Measurements from ENCODE around the gene CPNE4.

CPNE4 gene

DNA sequence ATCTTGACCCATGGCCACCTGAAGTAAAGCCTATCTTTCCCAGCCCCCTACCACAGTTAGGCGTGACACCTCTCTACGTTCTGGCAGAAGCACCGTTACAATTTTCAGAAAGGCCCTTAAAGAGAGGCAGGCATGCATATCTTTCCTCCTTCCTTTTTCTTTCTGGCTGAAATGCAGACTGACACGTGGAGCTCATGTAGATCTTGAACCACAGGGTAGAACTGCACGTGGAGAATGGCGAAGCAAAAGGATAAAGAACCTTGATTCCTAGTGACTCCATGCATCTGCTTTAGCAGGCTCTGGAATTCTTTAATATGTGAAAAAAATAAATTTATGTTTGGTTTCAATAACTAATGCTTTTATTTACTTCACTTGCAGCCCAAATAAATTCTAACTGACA is 166.6 kb downstream of the CPNE4 start:
- DNase-seq = no peak

DNA sequence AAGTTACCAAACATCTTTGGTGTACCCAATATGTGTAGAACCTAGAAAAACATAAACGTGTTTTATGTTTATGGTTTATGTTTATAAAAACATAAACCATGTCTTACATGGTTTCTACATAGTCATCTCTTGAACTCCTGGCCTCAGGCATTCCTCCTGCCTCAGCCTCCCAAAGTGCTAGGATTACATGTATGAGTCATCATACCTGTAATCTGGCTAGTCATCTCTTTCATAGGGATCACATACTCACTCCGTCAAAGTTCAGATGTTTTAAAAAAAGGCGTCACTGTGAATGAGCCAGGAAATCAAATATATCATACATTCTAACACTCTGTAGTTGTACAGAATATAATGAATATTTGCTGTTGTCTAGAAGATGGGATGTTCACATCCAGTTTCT is 178.6 kb downstream of the CPNE4 start:
- no peak for DNase-seq

GRCh38 chr3:131850223-131850622 is 184.6 kb downstream of the CPNE4 start:
- DNase-seq = no peak

DNA sequence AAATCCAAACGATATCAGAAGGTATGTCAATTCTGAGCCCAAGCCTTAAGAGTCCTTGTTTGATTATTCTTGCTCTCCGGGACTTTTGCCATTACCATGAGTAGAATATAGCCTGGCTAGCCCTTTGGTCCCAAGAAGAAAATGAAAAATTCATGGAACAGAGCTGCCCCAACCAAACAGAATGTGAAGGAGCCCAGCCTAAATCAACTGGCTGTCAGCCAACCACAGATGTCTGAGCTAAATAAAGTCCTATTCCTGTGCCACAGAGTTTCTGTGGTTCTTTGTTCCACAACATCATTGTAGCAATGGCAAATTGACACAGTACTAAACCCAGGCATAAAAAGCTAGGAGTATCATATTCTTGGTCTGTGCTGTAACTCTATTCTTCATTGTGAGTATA is 185.2 kb downstream of the CPNE4 start:
- no peak for DNase-seq

DNA sequence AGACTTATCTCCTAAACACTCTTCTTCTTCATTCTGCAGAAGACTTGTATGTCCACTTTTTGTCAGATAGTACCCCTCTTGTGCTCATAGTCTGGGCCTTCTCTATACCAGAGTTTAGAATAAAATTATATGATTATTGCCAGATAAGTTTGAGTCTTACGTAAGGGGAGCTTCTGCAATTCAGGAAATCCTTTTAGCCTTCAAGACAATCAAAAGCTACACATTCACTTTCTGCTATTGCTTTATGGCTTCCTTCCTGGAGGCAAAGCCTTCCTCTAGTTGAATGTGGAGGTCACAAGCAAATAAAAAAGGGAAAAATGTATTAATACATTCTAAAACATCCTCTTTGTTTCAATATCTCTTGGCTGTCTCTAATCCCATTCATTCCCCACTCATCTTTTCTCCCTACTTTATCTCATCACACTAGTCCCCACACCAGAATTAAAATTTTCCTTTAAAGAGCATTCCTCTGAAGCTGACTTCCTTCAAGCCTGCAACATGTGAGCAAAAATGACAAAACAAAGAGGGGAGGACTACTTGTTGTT is 186.8 kb downstream of the CPNE4 start:
- no peak for DNase-seq

DNA sequence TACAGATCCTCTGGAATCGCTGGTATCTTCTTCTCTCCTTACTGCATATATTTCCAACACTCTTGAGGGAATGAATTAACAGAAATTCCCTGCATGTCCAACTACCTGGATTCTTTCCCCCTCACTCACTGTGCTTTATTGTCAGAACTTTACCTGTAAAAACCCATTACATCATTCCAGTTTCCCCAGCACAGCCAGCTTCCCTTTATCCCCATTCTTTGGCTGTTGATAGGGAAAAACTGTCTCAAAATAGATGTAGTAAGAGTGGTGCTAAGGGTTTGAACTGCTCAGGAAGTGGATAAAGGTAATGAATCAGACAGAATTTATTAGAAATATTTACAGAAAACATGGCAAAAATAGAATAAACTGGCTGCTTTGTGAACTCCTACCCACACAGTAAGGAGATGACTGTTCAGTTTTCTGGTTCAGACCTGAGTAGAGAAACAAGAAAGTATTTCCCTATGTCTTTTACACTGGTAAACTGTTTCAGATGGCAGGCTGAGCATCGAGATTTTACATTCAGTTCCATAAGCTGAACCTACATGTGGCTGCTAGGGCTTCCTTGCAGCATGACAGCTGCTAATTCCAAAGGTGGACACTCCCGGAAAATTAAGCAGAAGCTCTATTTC is 188.4 kb downstream of the CPNE4 start:
- no peak for DNase-seq

DNA sequence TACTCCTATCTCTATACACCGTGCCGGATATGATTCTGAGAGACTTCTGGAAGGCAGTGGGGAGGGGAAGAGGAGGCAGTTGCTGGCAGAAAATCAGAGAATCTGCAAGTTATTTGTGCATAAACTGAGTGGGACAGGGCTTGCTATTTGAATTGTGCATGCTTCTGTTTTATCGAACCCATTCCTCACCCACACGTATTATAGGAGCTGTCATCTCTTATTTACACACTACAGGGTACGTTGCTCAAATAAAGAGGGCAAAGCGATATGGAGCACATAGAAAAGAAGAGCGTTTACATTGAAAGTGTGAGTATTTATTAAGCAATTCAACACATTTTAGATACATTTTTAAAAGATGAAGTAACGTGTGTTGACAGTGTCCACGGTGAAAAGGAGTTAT is 191.6 kb downstream of the CPNE4 start:
- DNase-seq = no peak

DNA sequence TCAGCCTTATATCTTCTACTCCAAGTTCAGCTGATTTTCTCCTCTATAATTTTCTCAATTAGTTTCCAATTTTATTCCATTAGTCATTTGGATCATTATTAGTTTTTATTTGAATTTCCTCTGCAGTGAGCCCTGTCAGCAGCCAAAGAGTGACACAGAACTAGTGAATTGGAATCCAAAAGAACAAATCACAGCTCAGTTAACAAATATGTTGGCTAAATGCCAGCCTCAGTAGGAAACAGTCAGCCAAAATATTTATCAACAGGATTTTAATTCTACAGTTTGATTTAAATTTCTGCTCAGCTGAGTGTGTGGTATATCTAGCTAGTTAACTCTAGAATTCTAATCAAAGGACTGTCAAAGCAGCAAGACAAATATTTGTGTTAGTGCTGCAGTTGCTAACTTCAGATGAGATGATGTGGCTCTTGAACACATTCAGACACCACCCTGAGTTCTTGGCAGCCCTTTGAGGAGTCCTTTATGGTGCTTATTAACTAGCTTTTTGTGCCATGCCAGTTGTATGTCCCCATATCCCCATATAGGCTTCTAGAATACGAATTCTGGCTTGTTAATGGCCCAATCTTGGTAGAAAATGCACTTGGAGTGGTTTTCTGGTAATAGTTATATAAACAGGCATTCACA is 194.5 kb downstream of the CPNE4 start:
- DNase-seq = no peak

DNA sequence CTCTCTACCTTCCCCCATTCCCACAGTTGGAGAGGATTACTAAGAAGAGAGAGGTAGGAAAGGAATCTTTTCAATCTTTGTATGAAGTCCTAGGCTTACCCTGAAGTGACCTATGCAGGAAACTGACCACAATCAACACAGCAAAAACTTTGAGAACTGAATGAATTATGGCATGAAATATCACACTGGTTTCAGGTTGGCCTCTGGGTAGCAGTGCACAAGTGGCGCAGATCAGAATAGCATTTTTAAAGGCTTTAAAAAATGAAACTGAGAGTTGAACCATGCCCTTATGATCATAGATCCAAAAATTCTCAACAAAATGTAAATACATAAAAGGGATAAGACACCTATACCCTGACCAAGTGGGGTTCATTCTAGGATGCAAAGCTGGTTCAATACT is 198.9 kb downstream of the CPNE4 start:
- DNase-seq = no peak

- no peak for DNase-seq
Measured at GRCh38 chr3:131831608-131832007, 203.2 kb downstream of the CPNE4 start.

DNA sequence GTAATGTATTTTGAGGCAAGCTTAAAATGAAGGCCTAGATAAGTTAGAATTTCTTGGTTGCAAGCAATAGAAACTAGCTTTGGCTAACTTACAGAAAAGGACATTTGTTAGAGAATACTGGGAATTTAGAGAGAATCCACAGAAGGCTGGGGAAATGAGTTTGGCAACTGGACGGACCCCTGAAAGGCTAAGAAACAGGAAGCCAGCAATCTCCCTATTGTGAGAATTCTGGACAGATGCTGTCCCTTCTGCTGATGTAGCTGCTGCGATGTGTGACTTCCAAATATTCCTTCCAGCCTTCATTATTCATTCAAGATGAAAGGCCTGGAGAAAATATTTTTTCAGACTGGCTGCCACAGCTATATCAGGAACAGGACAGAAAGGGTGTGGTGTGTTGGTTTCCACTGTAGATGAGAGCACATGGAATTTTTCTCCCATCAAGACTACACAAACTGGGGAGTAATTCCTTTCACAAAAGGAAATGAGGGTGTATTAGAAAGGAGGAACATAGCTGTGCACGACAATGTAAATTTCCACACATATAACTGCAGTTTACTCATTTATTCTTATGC is 213.5 kb downstream of the CPNE4 start:
- no peak for DNase-seq

GRCh38 chr3:131819381-131820055 is 215.3 kb downstream of the CPNE4 start:
- DNase-seq = no peak

GRCh38 chr3:131812433-131812832 is 222.4 kb downstream of the CPNE4 start:
- DNase-seq = no peak

DNA sequence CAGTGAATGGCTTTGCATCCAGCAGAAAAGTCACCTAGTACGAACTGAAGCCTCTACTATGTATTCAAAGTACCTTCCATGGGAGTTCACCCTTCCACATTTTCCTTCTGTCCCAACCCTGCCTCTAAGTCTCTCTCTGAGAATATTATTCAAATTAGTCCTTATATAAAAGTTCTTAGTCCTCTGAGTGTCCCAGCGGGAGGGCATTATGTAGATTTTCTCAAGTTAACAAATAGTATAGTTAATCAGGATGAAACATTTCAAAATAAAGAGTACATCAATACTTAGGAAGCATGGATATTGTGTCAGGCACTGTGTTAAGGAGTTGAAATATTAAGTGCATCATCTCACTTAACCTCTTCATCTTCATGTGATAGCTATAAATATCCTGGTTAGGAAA is 223.3 kb downstream of the CPNE4 start:
- no peak for DNase-seq

- DNase-seq = no peak
Measured at GRCh38 chr3:131807822-131808221, 227.0 kb downstream of the CPNE4 start.

DNA sequence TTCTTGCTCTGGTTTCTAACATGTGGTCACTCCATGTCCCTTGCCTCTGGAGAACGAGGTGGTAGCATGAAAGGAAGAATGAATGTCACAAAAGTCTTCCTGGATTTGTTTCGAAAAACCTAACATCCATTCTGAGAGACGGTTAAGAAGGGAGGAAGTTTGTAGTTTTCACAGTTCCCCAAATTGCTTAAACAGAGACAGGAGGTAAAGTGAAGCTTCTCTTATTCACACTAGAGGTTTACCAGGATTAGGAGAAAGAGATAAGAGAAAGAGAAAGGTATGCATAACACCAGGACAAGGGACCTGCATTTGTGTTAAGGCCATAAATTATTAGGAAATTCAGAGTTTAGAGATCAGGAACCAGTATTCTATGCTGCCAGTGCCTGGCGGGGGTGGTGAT is 228.1 kb downstream of the CPNE4 start:
- DNase-seq = no peak

- no peak for DNase-seq
Measured at GRCh38 chr3:131804565-131805133, 230.2 kb downstream of the CPNE4 start.

- DNase-seq = no peak
Measured at GRCh38 chr3:131803113-131803512, 231.7 kb downstream of the CPNE4 start.

- no peak for DNase-seq
Measured at GRCh38 chr3:131802029-131802428, 232.8 kb downstream of the CPNE4 start.

GRCh38 chr3:131801566-131801965 is 233.2 kb downstream of the CPNE4 start:
- no peak for DNase-seq

DNA sequence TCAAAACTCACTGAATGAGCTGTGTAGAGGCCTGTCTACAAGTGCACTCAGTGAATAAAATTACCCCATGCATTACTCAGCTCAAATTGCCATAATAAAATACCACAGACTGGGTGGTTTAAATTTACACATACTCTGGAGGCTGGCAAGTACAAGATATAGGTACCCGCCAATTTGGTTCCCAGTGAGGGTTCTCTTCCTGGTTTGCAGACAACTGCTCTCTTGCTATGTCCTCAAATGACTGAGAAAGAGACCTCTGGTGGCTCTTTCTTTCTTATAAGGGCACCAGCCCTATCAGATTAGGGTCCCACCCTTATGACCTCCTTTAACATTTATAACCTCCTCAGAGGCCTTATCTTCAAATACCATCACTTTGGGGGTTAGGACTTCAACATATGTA is 237.0 kb downstream of the CPNE4 start:
- DNase-seq = peak; percentile 10

DNA sequence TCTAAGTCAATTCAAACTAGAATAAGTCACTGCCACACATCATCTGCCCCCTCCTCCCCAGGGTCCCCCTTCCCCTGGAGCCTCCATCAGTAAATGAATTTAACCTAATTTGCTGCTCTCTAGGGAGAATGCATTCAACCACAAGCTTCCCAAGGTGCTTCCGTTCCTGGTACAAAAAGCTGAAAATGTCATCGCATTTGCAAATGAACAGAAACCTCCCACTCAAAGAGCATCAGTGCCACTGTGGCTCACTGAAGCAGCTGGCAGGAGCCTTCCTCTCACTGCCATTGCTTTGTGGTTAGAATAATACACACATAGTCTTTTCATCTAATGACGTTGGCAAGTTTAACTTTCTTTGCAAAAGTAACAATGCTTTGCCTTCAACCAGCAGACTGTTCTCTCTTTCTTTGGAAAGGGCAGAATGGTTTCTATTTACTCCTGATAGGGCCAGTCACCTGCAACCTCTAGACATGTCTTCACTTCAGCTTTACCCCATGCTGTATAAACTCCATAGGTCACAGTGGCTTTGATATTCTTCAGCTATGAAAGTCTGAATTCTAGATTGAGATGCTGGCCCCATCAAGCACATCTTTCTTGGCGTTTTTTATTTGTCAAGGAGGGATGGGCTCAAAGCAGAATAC is 238.1 kb downstream of the CPNE4 start:
- no peak for DNase-seq

- no peak for DNase-seq
Measured at GRCh38 chr3:131796111-131796510, 238.7 kb downstream of the CPNE4 start.

Measured in NCI-H2227 treated with DMSO at 0.1 percent for 48 hours (cell line).